SK-N-SH (cell line): Measurements from ENCODE around the gene SPECC1L. TPM values are rescaled to one million over a fixed set of nuclear protein-coding genes. Genes with fewer than 3 reads are reported as not detected.

ENCODE experiments used
- CTCF ChIA-PET: fragments of 300-600, 350-600 bp; formaldehyde crosslinking; extraction: SDS; loops from one replicate; lab custom pipeline; 2021; lab: Yijun Ruan, JAX
- POLR2A ChIA-PET: fragments of 350-600 bp; sonication (Branson Sonifier 250); formaldehyde crosslinking; extraction: SDS; loops from one replicate; lab custom pipeline; 2020; ENCODE audit warnings: antibody characterized with exemption, inconsistent platforms; lab: Yijun Ruan, JAX
- DNase-seq: peaks from one replicate; pipeline ENCODE4 v3.0.0; 2012
- H2AFZ ChIP-seq: fragments of 200-600 bp; sonication (generic); 2 replicates; pipeline ENCODE4 v1.8.1; 2016; ENCODE audit warnings: antibody characterized with exemption, mild to moderate bottlenecking, low read depth
- H3F3A ChIP-seq: fragments of 200-600 bp; sonication (generic); replicated peaks from 2 replicates; pipeline ENCODE3; 2016; ENCODE audit warnings: antibody characterized with exemption, mild to moderate bottlenecking; ENCODE audit not compliant: insufficient read depth
- H3K27ac ChIP-seq, 2 experiments: fragments of 200-500 bp in 1 of 2; fragments of 200-600 bp in 1 of 2; sonication (Bioruptor generic) in 1 of 2; sonication (generic), shearing (Covaris generic) in 1 of 2; 2 replicates each; pipeline versions ENCODE4 v1.5.1 to v1.6.1; 2014 to 2016; ENCODE audit warnings: low read depth in 2 of 2, inconsistent platforms in 1 of 2, low read length in 1 of 2, mild to moderate bottlenecking in 1 of 2, mixed read lengths in 1 of 2
- H3K27me3 ChIP-seq: fragments of 200-600 bp; sonication (generic), shearing (Covaris generic); 2 replicates; pipeline ENCODE4 v1.6.1; 2016; ENCODE audit warnings: mixed run types; ENCODE audit not compliant: insufficient read depth
- H3K36me3 ChIP-seq, 2 experiments: fragments of 200-500 bp in 1 of 2; fragments of 200-600 bp in 1 of 2; sonication (Bioruptor generic) in 1 of 2; sonication (generic) in 1 of 2; replicated peaks in 1 of 2; 2 replicates each; pipeline versions ENCODE3 to v1.5.1; 2014 to 2016; ENCODE audit warnings: low read length in 1 of 2, mild to moderate bottlenecking in 1 of 2; ENCODE audit not compliant: insufficient read depth in 2 of 2, control insufficient read depth in 1 of 2
- H3K4me1 ChIP-seq, 2 experiments: fragments of 200-500 bp in 1 of 2; fragments of 200-600 bp in 1 of 2; sonication (Bioruptor generic) in 1 of 2; sonication (generic), shearing (Covaris generic) in 1 of 2; 2 replicates each; pipeline versions ENCODE4 v1.5.1 to v1.6.1; 2014 to 2016; ENCODE audit warnings: low read depth in 1 of 2, low read length in 1 of 2, mixed run types in 1 of 2; ENCODE audit not compliant: insufficient read depth in 2 of 2, control insufficient read depth in 1 of 2
- H3K4me2 ChIP-seq: fragments of 200-600 bp; sonication (generic), shearing (Covaris generic); 2 replicates; pipeline ENCODE4 v1.6.1; 2017; ENCODE audit warnings: mixed run types
- H3K4me3 ChIP-seq, 2 experiments: fragments of 200-500 bp in 1 of 2; fragments of 200-600 bp in 1 of 2; sonication (Bioruptor generic) in 1 of 2; sonication (generic), shearing (Covaris generic) in 1 of 2; 2 replicates each; pipeline versions ENCODE4 v1.5.1 to v1.8.1; 2014 to 2016; ENCODE audit warnings: low read depth in 2 of 2, inconsistent platforms in 1 of 2, low read length in 1 of 2, mild to moderate bottlenecking in 1 of 2, mixed read lengths in 1 of 2, moderate library complexity in 1 of 2
- H3K79me2 ChIP-seq: fragments of 200-600 bp; sonication (generic); 2 replicates; pipeline ENCODE4 v1.8.1; 2017; ENCODE audit warnings: mild to moderate bottlenecking; ENCODE audit not compliant: insufficient read depth
- H3K9ac ChIP-seq: fragments of 200-600 bp; sonication (generic); 2 replicates; pipeline ENCODE4 v1.6.1; 2017; ENCODE audit warnings: mixed run types
- H3K9me2 ChIP-seq: fragments of 200-600 bp; sonication (generic); 2 replicates; pipeline ENCODE4 v1.6.1; 2017; ENCODE audit warnings: mixed run types
- H3K9me3 ChIP-seq: fragments of 200-600 bp; sonication (generic); 2 replicates; pipeline ENCODE4 v1.6.1; 2017; ENCODE audit warnings: mixed run types, mild to moderate bottlenecking, moderate library complexity
- H4K20me1 ChIP-seq: fragments of 200-600 bp; sonication (generic); 2 replicates; pipeline ENCODE4 v1.6.1; 2017; ENCODE audit warnings: mild to moderate bottlenecking, mixed run types; ENCODE audit not compliant: insufficient read depth
- CHD2 ChIP-seq: fragments of 150-350 bp; IDR thresholded peaks from 2 replicates; pipeline ENCODE4 v1.6.1; 2018; ENCODE audit warnings: low read length; ENCODE audit not compliant: partially characterized antibody
- ELF1 ChIP-seq: IDR thresholded peaks from 2 replicates; pipeline ENCODE4 v1.4.0; 2012
- EP300 ChIP-seq, 2 experiments: IDR thresholded peaks; 2 replicates each; pipeline versions ENCODE4 v1.4.0 to v1.6.1; 2012; ENCODE audit warnings: borderline replicate concordance in 1 of 2, low read depth in 1 of 2, low read length in 1 of 2
- MAX ChIP-seq: IDR thresholded peaks from 2 replicates; pipeline ENCODE4 v1.4.0; 2012; ENCODE audit warnings: low read depth
- PBX3 ChIP-seq: IDR thresholded peaks from 2 replicates; pipeline ENCODE4; 2012
- RCOR1 ChIP-seq: fragments of 150-350 bp; IDR thresholded peaks from 2 replicates; pipeline ENCODE4 v1.6.1; 2017; ENCODE audit warnings: antibody characterized with exemption, low read length
- REST ChIP-seq: IDR thresholded peaks from 2 replicates; pipeline ENCODE4 v1.6.1; 2012; ENCODE audit warnings: mild to moderate bottlenecking, low read depth, low read length, moderate library complexity
- RXRA ChIP-seq: IDR thresholded peaks from 2 replicates; pipeline ENCODE4 v1.4.0; 2012; ENCODE audit warnings: low read depth, mild to moderate bottlenecking, borderline replicate concordance
- SIN3A ChIP-seq: IDR thresholded peaks from 2 replicates; pipeline ENCODE4 v1.6.1; 2012; ENCODE audit warnings: low read depth, mild to moderate bottlenecking, low read length, moderate library complexity, borderline replicate concordance
- TEAD4 ChIP-seq: IDR thresholded peaks from 2 replicates; pipeline ENCODE4 v1.4.0; 2012; ENCODE audit warnings: mild to moderate bottlenecking, borderline replicate concordance; ENCODE audit not compliant: insufficient read depth
- USF1 ChIP-seq: IDR thresholded peaks from 2 replicates; pipeline ENCODE4 v1.4.0; 2012; ENCODE audit warnings: low read depth, borderline replicate concordance
- YY1 ChIP-seq: IDR thresholded peaks from 2 replicates; pipeline ENCODE4 v1.4.0; 2012; ENCODE audit warnings: low read depth, mild to moderate bottlenecking
- ZBTB33 ChIP-seq: IDR thresholded peaks from 2 replicates; pipeline ENCODE4 v1.4.0; 2012; ENCODE audit warnings: low read depth, borderline replicate concordance
- WGBS: methylation state at CpG from one replicate; pipeline ENCODE4 v1.1.6; 2017; ENCODE audit warnings: low lambda C conversion rate; 5-methylcytosine and 5-hydroxymethylcytosine counted together
- polyA plus RNA-seq, 3 experiments: library from polyadenylated mRNA; depleted of rRNA; stranded (reverse); fragments of >200 nt; gene quantifications; 2 replicates each; pipeline ENCODE4 v1.2.3, GENCODE V29; 2012

The SPECC1L gene
- polyA plus RNA-seq, 1 of the 3 experiments (the other 2 are of a cell fraction): 22.9 TPM

GRCh38 chr22:24225044-24225601 lies 45.5 kb upstream of the SPECC1L start:
- no peak overlapping the region; a peak in 1 of 4 replicates for H3K4me3 ChIP-seq
- CTCF ChIA-PET: interaction anchor here (1.7 to 3.2 kb wide), 2 partner anchors 22 to 35 kb away, joined by 4 to 16 read pairs; no protein-coding TSS in a partner anchor
- H3F3A ChIP-seq: no peaks in the 10 kb centered on the region
- H3K79me2 ChIP-seq: no peaks in the 10 kb centered on the region
- H3K4me1 ChIP-seq: no peaks in the 10 kb centered on the region
- no peaks in the 10 kb centered on the region for H3K27me3 ChIP-seq
- WGBS: 84% methylated on average over 9 of the region's 14 CpGs
- no peak overlapping the region for H3K4me2 ChIP-seq
- no peak overlapping the region for H2AFZ ChIP-seq
- no peak overlapping the region for H3K27ac ChIP-seq
- POLR2A ChIA-PET: no interaction called here
- DNase-seq: peak; percentile 9
- TF ChIP-seq SIN3A (no peak), RXRA (no peak), TEAD4 (no peak), MAX (no peak), USF1 (no peak)
- TF ChIP-seq, all 33 proteins: peak for 0
- Histone ChIP-seq H3K9me3 (no peaks in the 10 kb centered on the region), H3K9ac (no peak overlapping the region), H3K36me3 (no peaks in the 10 kb centered on the region), H4K20me1 (no peaks in the 10 kb centered on the region), H3K9me2 (no peaks in the 10 kb centered on the region)

GRCh38 chr22:24225951-24226350 lies 44.7 kb upstream of the SPECC1L start:
- ChIA-PET POLR2A (no interaction called here), CTCF (interaction anchor here (3.2 kb wide), 1 partner anchor 36 kb away, joined by 16 read pairs; no protein-coding TSS in a partner anchor)
- no peaks in the 10 kb centered on the region for H3K9me2 ChIP-seq
- no peaks in the 10 kb centered on the region for H4K20me1 ChIP-seq
- H3K9ac ChIP-seq: no peak overlapping the region
- no peak overlapping the region for H3K27ac ChIP-seq
- WGBS: 88% methylated on average over 3 of the region's 14 CpGs
- no peaks in the 10 kb centered on the region for H3K27me3 ChIP-seq
- no peak overlapping the region for H3K4me3 ChIP-seq
- no peaks in the 10 kb centered on the region for H3F3A ChIP-seq
- no peaks in the 10 kb centered on the region for H3K9me3 ChIP-seq
- H3K36me3 ChIP-seq: no peaks in the 10 kb centered on the region
- no peak overlapping the region for H2AFZ ChIP-seq
- no peak for DNase-seq
- TF ChIP-seq MAX (no peak), PBX3 (no peak), EP300 (IDR thresholded peaks at IDR 0.05; ENCODE audit: borderline replicate concordance in 1 of 2, low read depth in 1 of 2, low read length in 1 of 2) (no peak), RCOR1 (no peak), SIN3A (no peak), CHD2 (no peak), ELF1 (no peak), YY1 (no peak), RXRA (no peak), ZBTB33 (no peak), REST (no peak)
- no peaks in the 10 kb centered on the region for H3K79me2 ChIP-seq
- no peak overlapping the region for H3K4me2 ChIP-seq
- peaks cover 0 to 4% of the 10 kb centered on the region in 2 experiments; a peak in 1 of 4 replicates for H3K4me1 ChIP-seq
